Measurements from ENCODE around the gene KIF26A. TPM values are rescaled to one million over a fixed set of nuclear protein-coding genes. Genes with fewer than 3 reads are reported as not detected.

Gene KIF26A
- total and polyA plus RNA-seq, 2 experiments from 2014 or later, result 5.6 to 103 TPM

- TF ChIP-seq CTCF (conservative IDR thresholded peaks at IDR 0.05; ENCODE audit: low read depth in 2 of 2) (no peak), REST (IDR thresholded peaks at IDR 0.05; ENCODE audit: unreplicated experiment) (no peak), EZH2phosphoT487 (IDR thresholded peaks at IDR 0.05; ENCODE audit: unreplicated experiment) (no peak)
These were observed 53.9 kb downstream of the KIF26A start (continued) for GRCh38 chr14:104192146-104192882.

- Mint-ChIP-seq H3K27me3 (ENCODE audit: insufficient read depth, low read depth, poor library complexity) (peaks cover 9% of the 10 kb centered on the region), H3K9me3 (no peaks in the 10 kb centered on the region), H3K27ac (no peak overlapping the region), H3K36me3 (ENCODE audit: low read depth) (no peaks in the 10 kb centered on the region), H3K4me3 (no peak overlapping the region), H3K4me1 (peaks cover 7% of the 10 kb centered on the region)
- Histone ChIP-seq H3K4me3 (no peak overlapping the region), H3K79me2 (replicated peaks; ENCODE audit: insufficient read depth) (no peaks in the 10 kb centered on the region), H3K4me2 (no peak overlapping the region), H3K27ac (ENCODE audit: low read depth) (no peak overlapping the region), H3K36me3 (ENCODE audit: insufficient read depth) (no peaks in the 10 kb centered on the region), H4K20me1 (replicated peaks; ENCODE audit: insufficient read depth) (no peaks in the 10 kb centered on the region), H3K9me2 (ENCODE audit: insufficient read depth) (no peaks in the 10 kb centered on the region; the same call in 1 of the 2 replicates), H3F3A (replicated peaks; ENCODE audit: low read depth) (no peaks in the 10 kb centered on the region), H2AFZ (no peak overlapping the region), H3K4me1 (ENCODE audit: insufficient read depth) (no peaks in the 10 kb centered on the region), H3K27me3 (ENCODE audit: insufficient read depth) (no peaks in the 10 kb centered on the region)
- DNase-seq (ENCODE audit: low spot score) (no peak), ATAC-seq (no peak)
- TF ChIP-seq ZNF331 (CRISPR knock-in tag; IDR thresholded peaks at IDR 0.05; ENCODE audit: low read depth) (no peak), ZNF114 (CRISPR knock-in tag; IDR thresholded peaks at IDR 0.05) (no peak), EZH2 (IDR thresholded peaks at IDR 0.05; ENCODE audit: low read depth, unreplicated experiment) (no peak), POLR2AphosphoS5 (IDR thresholded peaks at IDR 0.05; ENCODE audit: low read depth) (no peak)
These were observed 54.5 kb downstream of the KIF26A start for GRCh38 chr14:104192883-104193245.

GRCh38 chr14:104194016-104194415 lies 55.6 kb downstream of the KIF26A start:
- Histone ChIP-seq H3K27ac (ENCODE audit: low read depth) (no peak overlapping the region), H3F3A (replicated peaks; ENCODE audit: low read depth) (no peaks in the 10 kb centered on the region)
- peak overlapping the region; percentile 77; the same call in 1 of the 2 replicates for H3K27ac Mint-ChIP-seq
- TF ChIP-seq CTCF (conservative IDR thresholded peaks at IDR 0.05; ENCODE audit: low read depth in 2 of 2) (no peak), EZH2 (IDR thresholded peaks at IDR 0.05; ENCODE audit: low read depth, unreplicated experiment) (no peak)

More at GRCh38 chr14:104194016-104194415, 55.6 kb downstream of the KIF26A start:
- Mint-ChIP-seq H3K4me3 (no peak overlapping the region), H3K36me3 (ENCODE audit: low read depth) (no peaks in the 10 kb centered on the region), H3K27me3 (ENCODE audit: insufficient read depth, low read depth, poor library complexity) (peaks cover 9% of the 10 kb centered on the region), H3K9me3 (no peaks in the 10 kb centered on the region), H3K4me1 (peaks cover 7% of the 10 kb centered on the region)
- H3K27me3 ChIP-seq (ENCODE audit: insufficient read depth), result no peaks in the 10 kb centered on the region
- no peak for ATAC-seq
- H3K4me1 ChIP-seq (ENCODE audit: insufficient read depth), result no peaks in the 10 kb centered on the region
- H3K9me2 ChIP-seq (ENCODE audit: insufficient read depth), result no peaks in the 10 kb centered on the region; the same call in 1 of the 2 replicates
- no peak overlapping the region for H3K4me3 ChIP-seq
- no peaks in the 10 kb centered on the region for H3K79me2 ChIP-seq (replicated peaks; ENCODE audit: insufficient read depth)
- DNase-seq (ENCODE audit: low spot score), result no peak
- H3K4me2 ChIP-seq, result no peak overlapping the region
- no peaks in the 10 kb centered on the region for H3K36me3 ChIP-seq (ENCODE audit: insufficient read depth)
- no peaks in the 10 kb centered on the region for H4K20me1 ChIP-seq (replicated peaks; ENCODE audit: insufficient read depth)
- H2AFZ ChIP-seq, result no peak overlapping the region
